ENCODE measurements around the gene LNPEP. TPM values are rescaled to one million over a fixed set of nuclear protein-coding genes. Genes with fewer than 3 reads are reported as not detected.

LNPEP gene
- polyA plus RNA-seq, 4 donors: 15.8 to 30.4 (median 26.7) TPM

- DNase-seq (ENCODE audit: low read depth in 4 of 4, low spot score in 3 of 4): no peak
These were observed 21.6 kb downstream of the LNPEP start for GRCh38 chr5:96957254-96958049.

- DNase-seq (ENCODE audit: low read depth in 4 of 4, low spot score in 3 of 4): no peak
These were observed 23.1 kb downstream of the LNPEP start for GRCh38 chr5:96958977-96959376.

- DNase-seq (ENCODE audit: low read depth in 4 of 4, low spot score in 3 of 4): no peak
These were observed 25.2 kb downstream of the LNPEP start for GRCh38 chr5:96961053-96961452.

- DNase-seq (ENCODE audit: low read depth in 4 of 4, low spot score in 3 of 4): no peak
These were observed 26.7 kb downstream of the LNPEP start for GRCh38 chr5:96962540-96962991.

GRCh38 chr5:96963267-96963666 lies 27.4 kb downstream of the LNPEP start:
- DNase-seq (ENCODE audit: low read depth in 4 of 4, low spot score in 3 of 4): no peak

GRCh38 chr5:96966801-96967200 lies 30.9 kb downstream of the LNPEP start:
- DNase-seq (ENCODE audit: low read depth in 4 of 4, low spot score in 3 of 4): no peak

- no peak for DNase-seq (ENCODE audit: low read depth in 4 of 4, low spot score in 3 of 4)
These were observed 31.5 kb downstream of the LNPEP start for GRCh38 chr5:96967400-96967799.

- no peak for DNase-seq (ENCODE audit: low read depth in 4 of 4, low spot score in 3 of 4)
These were observed 32.2 kb downstream of the LNPEP start for GRCh38 chr5:96968074-96968473.

- no peak for DNase-seq (ENCODE audit: low read depth in 4 of 4, low spot score in 3 of 4)
These were observed 32.7 kb downstream of the LNPEP start for GRCh38 chr5:96968614-96969013.

- DNase-seq (ENCODE audit: low read depth in 4 of 4, low spot score in 3 of 4): no peak
These were observed 33.5 kb downstream of the LNPEP start for GRCh38 chr5:96969366-96969765.

GRCh38 chr5:96972599-96973334 lies 36.9 kb downstream of the LNPEP start:
- no peak for DNase-seq (ENCODE audit: low read depth in 4 of 4, low spot score in 3 of 4)

- DNase-seq (ENCODE audit: low read depth in 4 of 4, low spot score in 3 of 4): no peak
These were observed 37.9 kb downstream of the LNPEP start for GRCh38 chr5:96973532-96974401.

- DNase-seq (ENCODE audit: low read depth in 4 of 4, low spot score in 3 of 4): no peak
These were observed 39.8 kb downstream of the LNPEP start for GRCh38 chr5:96975656-96976055.

GRCh38 chr5:96977228-96977627 lies 41.3 kb downstream of the LNPEP start:
- no peak for DNase-seq (ENCODE audit: low read depth in 4 of 4, low spot score in 3 of 4)

GRCh38 chr5:96978812-96979449 lies 43.1 kb downstream of the LNPEP start:
- DNase-seq (ENCODE audit: low read depth in 4 of 4, low spot score in 3 of 4): no peak

GRCh38 chr5:96984506-96985192 lies 48.8 kb downstream of the LNPEP start:
- no peak for DNase-seq (ENCODE audit: low read depth in 4 of 4, low spot score in 3 of 4)

- DNase-seq (ENCODE audit: low read depth in 4 of 4, low spot score in 3 of 4): no peak
These were observed 50.6 kb downstream of the LNPEP start for GRCh38 chr5:96986450-96986849.

GRCh38 chr5:96990102-96990501 lies 54.2 kb downstream of the LNPEP start:
- DNase-seq (ENCODE audit: low read depth in 4 of 4, low spot score in 3 of 4): no peak

GRCh38 chr5:96991708-96992107 lies 55.8 kb downstream of the LNPEP start:
- no peak for DNase-seq (ENCODE audit: low read depth in 4 of 4, low spot score in 3 of 4)

- DNase-seq (ENCODE audit: low read depth in 4 of 4, low spot score in 3 of 4): no peak
These were observed 57.9 kb downstream of the LNPEP start for GRCh38 chr5:96993760-96994159.
